Upper lobe of left lung (tissue), 4 donors: ENCODE data around the gene ISY1.

Experiments used
- EP300 ChIP-seq, 4 donors: sonication (generic); formaldehyde crosslinking; IDR thresholded peaks; one replicate each; pipeline ENCODE4 v1.5.1; 2017; ENCODE audit warnings: antibody characterized with exemption in 4 of 4, control low read depth in 2 of 4
- POLR2A ChIP-seq, 4 donors: fragments of 450-650 bp; IDR thresholded peaks; one replicate each; pipeline ENCODE4 v1.5.1; 2016 to 2017; ENCODE audit warnings: antibody characterized with exemption in 4 of 4, mild to moderate bottlenecking in 2 of 4
- POLR2AphosphoS5 ChIP-seq, 2 donors: sonication (generic); formaldehyde crosslinking; IDR thresholded peaks; one replicate each; pipeline ENCODE4 v1.5.1; 2017; ENCODE audit warnings: antibody characterized with exemption in 2 of 2
- TF ChIP-seq, protein P1 (sequence below), 6 experiments: fragments of 450-650 bp in 4 of 6; fragments of 200-600 bp in 2 of 6; sonication (generic) in 2 of 6; IDR thresholded peaks; one replicate each; pipeline ENCODE4 v1.5.1; 2016 to 2019; ENCODE audit warnings: antibody characterized with exemption in 6 of 6

DNA sequence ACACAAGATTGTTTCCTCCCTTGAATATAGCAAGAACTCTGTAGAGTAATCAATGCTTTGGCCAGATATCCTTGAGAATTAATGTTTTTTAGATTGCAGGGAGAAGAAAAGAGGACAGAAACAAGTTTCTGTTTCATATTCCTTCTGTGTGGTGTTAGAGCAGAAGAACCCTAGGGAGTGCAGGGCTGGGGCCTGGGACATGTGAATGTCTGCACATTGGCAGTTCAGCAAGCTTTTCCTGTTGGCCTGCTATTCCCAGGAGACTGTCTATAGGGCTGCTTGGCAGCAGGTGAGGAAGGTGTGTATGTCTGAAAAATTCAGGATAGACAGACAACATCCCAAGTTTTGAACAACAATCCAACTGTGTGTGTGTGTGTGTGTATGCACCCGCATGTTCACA lies 36.5 kb upstream of the ISY1 start:
- TF ChIP-seq, protein P1, sequence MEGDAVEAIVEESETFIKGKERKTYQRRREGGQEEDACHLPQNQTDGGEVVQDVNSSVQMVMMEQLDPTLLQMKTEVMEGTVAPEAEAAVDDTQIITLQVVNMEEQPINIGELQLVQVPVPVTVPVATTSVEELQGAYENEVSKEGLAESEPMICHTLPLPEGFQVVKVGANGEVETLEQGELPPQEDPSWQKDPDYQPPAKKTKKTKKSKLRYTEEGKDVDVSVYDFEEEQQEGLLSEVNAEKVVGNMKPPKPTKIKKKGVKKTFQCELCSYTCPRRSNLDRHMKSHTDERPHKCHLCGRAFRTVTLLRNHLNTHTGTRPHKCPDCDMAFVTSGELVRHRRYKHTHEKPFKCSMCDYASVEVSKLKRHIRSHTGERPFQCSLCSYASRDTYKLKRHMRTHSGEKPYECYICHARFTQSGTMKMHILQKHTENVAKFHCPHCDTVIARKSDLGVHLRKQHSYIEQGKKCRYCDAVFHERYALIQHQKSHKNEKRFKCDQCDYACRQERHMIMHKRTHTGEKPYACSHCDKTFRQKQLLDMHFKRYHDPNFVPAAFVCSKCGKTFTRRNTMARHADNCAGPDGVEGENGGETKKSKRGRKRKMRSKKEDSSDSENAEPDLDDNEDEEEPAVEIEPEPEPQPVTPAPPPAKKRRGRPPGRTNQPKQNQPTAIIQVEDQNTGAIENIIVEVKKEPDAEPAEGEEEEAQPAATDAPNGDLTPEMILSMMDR (IDR thresholded peaks at IDR 0.05), result no peak
- TF ChIP-seq POLR2AphosphoS5 (IDR thresholded peaks at IDR 0.05) (no peak), POLR2A (IDR thresholded peaks at IDR 0.05) (no peak), EP300 (IDR thresholded peaks at IDR 0.05) (no peak)
